GM12878 (cell line): ENCODE measurements around the gene VSIG8. TPM values are rescaled to one million over a fixed set of nuclear protein-coding genes. Genes with fewer than 3 reads are reported as not detected.

Experiments
- ATAC-seq: fragments of 200-7000 bp; cut with Tn5 transposase; 3 replicates; pipeline ENCODE4 v1.9.1; 2020; ENCODE audit warnings: mild to moderate bottlenecking, moderate library complexity
- BruUV-seq: library from RNA; stranded (reverse); fragments of 400-500 nt; replicated peaks from 2 replicates; lab custom pipeline; 2021; lab: Mats Ljungman, UMichigan
- CTCF ChIA-PET: fragments of 300-600 bp; sonication (Branson Sonifier 250); formaldehyde crosslinking; extraction: SDS; loops from one replicate; lab custom pipeline; 2021; ENCODE audit warnings: inconsistent platforms; lab: Yijun Ruan, JAX
- POLR2A ChIA-PET: fragments of 350-600 bp; formaldehyde crosslinking; extraction: SDS; loops from one replicate; lab custom pipeline; 2021; ENCODE audit warnings: inconsistent platforms; lab: Charles Lee
- RAD21 ChIA-PET: fragments of 300-600 bp; sonication (Branson Sonifier 250); formaldehyde crosslinking; loops from one replicate; lab custom pipeline; 2023; ENCODE audit warnings: antibody characterized with exemption; ENCODE audit not compliant: unreplicated experiment; lab: Charles Lee
- SMC1A ChIA-PET: fragments of 300-600 bp; sonication (Branson Sonifier 250); formaldehyde crosslinking; loops from one replicate; lab custom pipeline; 2023; ENCODE audit not compliant: unreplicated experiment, uncharacterized antibody; lab: Charles Lee
- DNase-seq: peaks from one replicate; pipeline ENCODE4 v3.0.0-alpha.2; 2011; ENCODE audit warnings: low read depth, low spot score
- FAIRE-seq: peaks from 3 replicates; lab custom pipeline; 2011; peaks lifted over from hg19 to GRCh38; lab: Jason Lieb, UNC
- H2AFZ ChIP-seq: 2 replicates; pipeline ENCODE4 v1.6.0; 2011; ENCODE audit warnings: low read depth, low read length, control low read depth; ENCODE audit not compliant: control insufficient read depth
- H3K27ac ChIP-seq: 2 replicates; pipeline ENCODE4 v1.5.1; 2011; ENCODE audit warnings: control low read depth; ENCODE audit not compliant: control insufficient read depth, insufficient read depth
- H3K27me3 ChIP-seq, 2 experiments: replicated peaks in 1 of 2; 2 replicates each; pipeline versions ENCODE4 v1.6.0 to v1.6.1; 2011; ENCODE audit warnings: low read length in 1 of 2; ENCODE audit not compliant: control insufficient read depth in 2 of 2, insufficient read depth in 2 of 2
- H3K36me3 ChIP-seq, 2 experiments: 2 replicates each; pipeline ENCODE4 v1.5.1; 2011; ENCODE audit warnings: low read length in 1 of 2; ENCODE audit not compliant: control insufficient read depth in 2 of 2, insufficient read depth in 2 of 2
- H3K4me1 ChIP-seq: 2 replicates; pipeline ENCODE4 v1.6.1; 2011; ENCODE audit warnings: mild to moderate bottlenecking, low read length, moderate library complexity, mixed read lengths; ENCODE audit not compliant: control insufficient read depth, insufficient read depth
- H3K4me2 ChIP-seq: 2 replicates; pipeline ENCODE4 v1.6.0; 2011; ENCODE audit warnings: control low read depth; ENCODE audit not compliant: control insufficient read depth, insufficient read depth
- H3K4me3 ChIP-seq: fragments of 200-600 bp; sonication (generic); 2 replicates; pipeline ENCODE4 v1.5.1; 2016
- H3K79me2 ChIP-seq: 2 replicates; pipeline ENCODE4 v1.6.0; 2011; ENCODE audit warnings: low read length; ENCODE audit not compliant: control insufficient read depth, insufficient read depth
- H3K9ac ChIP-seq: 2 replicates; pipeline ENCODE4 v1.8.0; 2011; ENCODE audit warnings: low read length, control low read depth, mixed read lengths; ENCODE audit not compliant: control insufficient read depth, insufficient read depth
- H3K9me3 ChIP-seq: replicated peaks from 3 replicates; pipeline ENCODE4 v1.5.1; 2011; ENCODE audit warnings: mild to moderate bottlenecking, low read length; ENCODE audit not compliant: control insufficient read depth, insufficient read depth
- H4K20me1 ChIP-seq: 2 replicates; pipeline ENCODE4 v1.6.0; 2011; ENCODE audit not compliant: control insufficient read depth, insufficient read depth
- BMI1 ChIP-seq: fragments of 450-650 bp; IDR thresholded peaks from 2 replicates; pipeline ENCODE4 v1.6.1; 2016; ENCODE audit warnings: mild to moderate bottlenecking, moderate library complexity, borderline replicate concordance
- CBFB ChIP-seq: IDR thresholded peaks from 2 replicates; pipeline ENCODE4 v1.6.1; 2016; ENCODE audit warnings: antibody characterized with exemption, low read depth
- E2F8 ChIP-seq: fragments of 450-650 bp; IDR thresholded peaks from 2 replicates; pipeline ENCODE4 v1.6.1; 2018; ENCODE audit warnings: mild to moderate bottlenecking, low read depth, moderate library complexity; ENCODE audit not compliant: partially characterized antibody
- HDAC2 ChIP-seq: fragments of 200-600 bp; sonication (generic); IDR thresholded peaks from 2 replicates; pipeline ENCODE4 v1.6.1; 2017
- MTA2 ChIP-seq: fragments of 450-650 bp; IDR thresholded peaks from 2 replicates; pipeline ENCODE4 v1.6.1; 2016; ENCODE audit warnings: low read depth, mild to moderate bottlenecking, moderate library complexity
- PAX8 ChIP-seq: fragments of 450-650 bp; IDR thresholded peaks from 2 replicates; pipeline ENCODE4 v1.6.1; 2017; ENCODE audit warnings: mild to moderate bottlenecking, moderate library complexity
- RBBP5 ChIP-seq: fragments of 200-600 bp; sonication (generic); conservative IDR thresholded peaks from 2 replicates; pipeline ENCODE4 v1.6.1; 2016
- SP1 ChIP-seq: IDR thresholded peaks from one replicate; pipeline ENCODE4 v1.6.1; 2011; ENCODE audit warnings: low read depth, low read length
- SUZ12 ChIP-seq: fragments of 200-600 bp; sonication (generic); IDR thresholded peaks from one replicate; pipeline ENCODE4 v1.6.1; 2018; ENCODE audit warnings: antibody characterized with exemption, mild to moderate bottlenecking; ENCODE audit not compliant: unreplicated experiment
- WGBS: methylation state at CpG from one replicate; pipeline ENCODE4 v1.1.6; 2016; ENCODE audit warnings: low lambda C conversion rate; ENCODE audit not compliant: insufficient replicate concordance, insufficient coverage; ENCODE audit errors: missing lambda C conversion rate; 5-methylcytosine and 5-hydroxymethylcytosine counted together
- in situ Hi-C: fragments of 300-500 bp; cut with MboI; formaldehyde crosslinking; loops from 9 replicates; pipeline ENCODE4 v1.14.3; 2018; ENCODE audit warnings: mixed read lengths
- intact Hi-C: fragments of 100-400 bp; cut with micrococcal nuclease; formaldehyde crosslinking; loops from one replicate; pipeline ENCODE4 v1.14.2; 2022; ENCODE audit not compliant: unreplicated experiment
- polyA plus RNA-seq, 11 experiments: library from polyadenylated mRNA; depleted of rRNA in 4 of 11; unstranded in 6 of 11; stranded (reverse) in 5 of 11; fragments of >200 nt; fragmentation: Nextera tagmentation in 4 of 11; fragmentation: Illumina TruSeq in 1 of 11; extraction: Ambion mirVana in 4 of 11; extraction: Trizol in 1 of 11; gene quantifications; 1 replicate in 1 of 11; 2 replicates in 10 of 11; pipeline versions ENCODE4 v1.2.1 to v1.2.3, GENCODE V29; 2011 to 2016; ENCODE audit warnings: inconsistent platforms in 2 of 11, missing spikeins in 2 of 11, low read depth in 1 of 11
- total RNA-seq, 4 experiments: library from RNA; depleted of rRNA in 3 of 4; stranded (reverse); fragments of >200 nt in 3 of 4; fragmentation: Illumina TruSeq in 1 of 4; extraction: Trizol in 1 of 4; gene quantifications; 2 replicates each; pipeline versions ENCODE4 v1.2.1 to v1.2.3, GENCODE V29; 2013 to 2021

VSIG8 gene
- total and polyA plus RNA-seq, 10 of the 15 experiments (the other 5 are each of a cell fraction or from before 2014, with no cell fraction given): not detected

- ChIA-PET POLR2A (no interaction called here), RAD21 (no interaction called here), CTCF (interaction anchor here (1.5 kb wide), 1 partner anchor 24 kb away, joined by 4 read pairs; no protein-coding TSS in a partner anchor), SMC1A (interaction anchor here (0.7 kb wide), 1 partner anchor 48 kb away, joined by 3 read pairs; no protein-coding TSS in a partner anchor)
- H3K4me2 ChIP-seq: no peak overlapping the region
- ATAC-seq: no peak
- H2AFZ ChIP-seq: no peak overlapping the region
- BruUV-seq: no TSS peak
- no peaks in the 10 kb centered on the region for H4K20me1 ChIP-seq
- H3K27me3 ChIP-seq: no peaks in the 10 kb centered on the region; a peak in 2 of 4 replicates
- H3K27ac ChIP-seq: no peak overlapping the region
- no peak for FAIRE-seq
- intact Hi-C loops: no loop called here
- no peak overlapping the region for H3K4me3 ChIP-seq
- H3K36me3 ChIP-seq: no peaks in the 10 kb centered on the region
- 82% methylated on average over 3 of the region's 3 CpGs for whole genome bisulfite sequencing
- TF ChIP-seq RBBP5 (no peak), MTA2 (no peak), E2F8 (no peak), BMI1 (no peak), CBFB (no peak), PAX8 (no peak), SP1 (no peak), SUZ12 (no peak), HDAC2 (no peak)
- no peaks in the 10 kb centered on the region for H3K79me2 ChIP-seq
- no peaks in the 10 kb centered on the region for H3K4me1 ChIP-seq
- in situ Hi-C loops: no loop called here
- H3K9ac ChIP-seq: no peak overlapping the region
- no peak for DNase-seq
- H3K9me3 ChIP-seq: no peaks in the 10 kb centered on the region
Observed at GRCh38 chr1:159868766-159869165, 6.3 kb upstream of the VSIG8 start.
